ENCODE data around the gene CISH. TPM values are rescaled to one million over a fixed set of nuclear protein-coding genes. Genes with fewer than 3 reads are reported as not detected.

The CISH gene
- total RNA-seq, 1 experiment from 2014 or later, result 0.57 TPM

GRCh38 chr3:50571486-50571885 lies 40.1 kb downstream of the CISH start:
- peaks cover 9% of the 10 kb centered on the region for H3K4me1 ChIP-seq (ENCODE audit: control insufficient read depth, insufficient read depth, low read length)
- no peak overlapping the region for H3K27ac ChIP-seq (ENCODE audit: low read length)
- CTCF ChIA-PET, result no interaction called here
- no TSS peak for BruUV-seq (replicated peaks)
- H3K27me3 ChIP-seq (ENCODE audit: control insufficient read depth, insufficient read depth, low read length), result no peaks in the 10 kb centered on the region
- in situ Hi-C loops (cut with HindIII; ENCODE audit: low pct_unique_long_range_greater_than_20kb, low sequenced_read_pairs) (no loop called here), intact Hi-C loops (cut with micrococcal nuclease; ENCODE audit: unreplicated experiment) (no loop called here)
- POLR2A ChIA-PET, result no interaction called here
- no peak for TF ChIP-seq TCF7L2 (IDR thresholded peaks at IDR 0.05; ENCODE audit: low read depth, low read length)
- TF ChIP-seq, protein P1, sequence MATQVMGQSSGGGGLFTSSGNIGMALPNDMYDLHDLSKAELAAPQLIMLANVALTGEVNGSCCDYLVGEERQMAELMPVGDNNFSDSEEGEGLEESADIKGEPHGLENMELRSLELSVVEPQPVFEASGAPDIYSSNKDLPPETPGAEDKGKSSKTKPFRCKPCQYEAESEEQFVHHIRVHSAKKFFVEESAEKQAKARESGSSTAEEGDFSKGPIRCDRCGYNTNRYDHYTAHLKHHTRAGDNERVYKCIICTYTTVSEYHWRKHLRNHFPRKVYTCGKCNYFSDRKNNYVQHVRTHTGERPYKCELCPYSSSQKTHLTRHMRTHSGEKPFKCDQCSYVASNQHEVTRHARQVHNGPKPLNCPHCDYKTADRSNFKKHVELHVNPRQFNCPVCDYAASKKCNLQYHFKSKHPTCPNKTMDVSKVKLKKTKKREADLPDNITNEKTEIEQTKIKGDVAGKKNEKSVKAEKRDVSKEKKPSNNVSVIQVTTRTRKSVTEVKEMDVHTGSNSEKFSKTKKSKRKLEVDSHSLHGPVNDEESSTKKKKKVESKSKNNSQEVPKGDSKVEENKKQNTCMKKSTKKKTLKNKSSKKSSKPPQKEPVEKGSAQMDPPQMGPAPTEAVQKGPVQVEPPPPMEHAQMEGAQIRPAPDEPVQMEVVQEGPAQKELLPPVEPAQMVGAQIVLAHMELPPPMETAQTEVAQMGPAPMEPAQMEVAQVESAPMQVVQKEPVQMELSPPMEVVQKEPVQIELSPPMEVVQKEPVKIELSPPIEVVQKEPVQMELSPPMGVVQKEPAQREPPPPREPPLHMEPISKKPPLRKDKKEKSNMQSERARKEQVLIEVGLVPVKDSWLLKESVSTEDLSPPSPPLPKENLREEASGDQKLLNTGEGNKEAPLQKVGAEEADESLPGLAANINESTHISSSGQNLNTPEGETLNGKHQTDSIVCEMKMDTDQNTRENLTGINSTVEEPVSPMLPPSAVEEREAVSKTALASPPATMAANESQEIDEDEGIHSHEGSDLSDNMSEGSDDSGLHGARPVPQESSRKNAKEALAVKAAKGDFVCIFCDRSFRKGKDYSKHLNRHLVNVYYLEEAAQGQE (IDR thresholded peaks at IDR 0.05; ENCODE audit: insufficient read depth in 1 of 2, low read depth in 2 of 2, low read length in 1 of 2), result no peak
- TF ChIP-seq POLR2AphosphoS5 (IDR thresholded peaks at IDR 0.05; ENCODE audit: low read depth, low read length), result no peak
- no peak for TF ChIP-seq SIN3A (IDR thresholded peaks at IDR 0.05; ENCODE audit: borderline replicate concordance, insufficient read depth, low read depth, low read length)
- TF ChIP-seq, protein P2, sequence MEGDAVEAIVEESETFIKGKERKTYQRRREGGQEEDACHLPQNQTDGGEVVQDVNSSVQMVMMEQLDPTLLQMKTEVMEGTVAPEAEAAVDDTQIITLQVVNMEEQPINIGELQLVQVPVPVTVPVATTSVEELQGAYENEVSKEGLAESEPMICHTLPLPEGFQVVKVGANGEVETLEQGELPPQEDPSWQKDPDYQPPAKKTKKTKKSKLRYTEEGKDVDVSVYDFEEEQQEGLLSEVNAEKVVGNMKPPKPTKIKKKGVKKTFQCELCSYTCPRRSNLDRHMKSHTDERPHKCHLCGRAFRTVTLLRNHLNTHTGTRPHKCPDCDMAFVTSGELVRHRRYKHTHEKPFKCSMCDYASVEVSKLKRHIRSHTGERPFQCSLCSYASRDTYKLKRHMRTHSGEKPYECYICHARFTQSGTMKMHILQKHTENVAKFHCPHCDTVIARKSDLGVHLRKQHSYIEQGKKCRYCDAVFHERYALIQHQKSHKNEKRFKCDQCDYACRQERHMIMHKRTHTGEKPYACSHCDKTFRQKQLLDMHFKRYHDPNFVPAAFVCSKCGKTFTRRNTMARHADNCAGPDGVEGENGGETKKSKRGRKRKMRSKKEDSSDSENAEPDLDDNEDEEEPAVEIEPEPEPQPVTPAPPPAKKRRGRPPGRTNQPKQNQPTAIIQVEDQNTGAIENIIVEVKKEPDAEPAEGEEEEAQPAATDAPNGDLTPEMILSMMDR (IDR thresholded peaks at IDR 0.05), result no peak
- no peak overlapping the region for H3K4me3 ChIP-seq (ENCODE audit: low read depth in 2 of 2, low read length in 2 of 2)
- no peak for DNase-seq (ENCODE audit: low read depth, low spot score)
- H3K9me3 ChIP-seq (ENCODE audit: control insufficient read depth, insufficient read depth, low read depth, low read length), result no peaks in the 10 kb centered on the region
- ATAC-seq, result no peak
- H3K36me3 ChIP-seq (ENCODE audit: control insufficient read depth, insufficient read depth, low read length), result peaks cover 3% of the 10 kb centered on the region; the same call in 1 of the 2 replicates

- BruUV-seq (replicated peaks), result TSS peak; percentile 81
- ATAC-seq (no peak), DNase-seq (ENCODE audit: low read depth, low spot score) (no peak)
- no peaks in the 10 kb centered on the region for H3K27me3 ChIP-seq (ENCODE audit: control insufficient read depth, insufficient read depth, low read length)
- TF ChIP-seq TCF7L2 (IDR thresholded peaks at IDR 0.05; ENCODE audit: low read depth, low read length) (no peak), SIN3A (IDR thresholded peaks at IDR 0.05; ENCODE audit: borderline replicate concordance, insufficient read depth, low read depth, low read length) (no peak), POLR2AphosphoS5 (IDR thresholded peaks at IDR 0.05; ENCODE audit: low read depth, low read length) (no peak)
- TF ChIP-seq, protein P2 (IDR thresholded peaks at IDR 0.05), result no peak
- TF ChIP-seq, protein P1 (IDR thresholded peaks at IDR 0.05; ENCODE audit: insufficient read depth in 1 of 2, low read depth in 2 of 2, low read length in 1 of 2), result no peak
- H3K4me1 ChIP-seq (ENCODE audit: control insufficient read depth, insufficient read depth, low read length), result peaks cover 9% of the 10 kb centered on the region
- in situ Hi-C loops (cut with HindIII; ENCODE audit: low pct_unique_long_range_greater_than_20kb, low sequenced_read_pairs) (no loop called here), intact Hi-C loops (cut with micrococcal nuclease; ENCODE audit: unreplicated experiment) (no loop called here)
- POLR2A ChIA-PET, result interaction anchor here (0.6 kb wide), 1 partner anchor 234 kb away, joined by 3 read pairs; no protein-coding TSS in a partner anchor
- H3K36me3 ChIP-seq (ENCODE audit: control insufficient read depth, insufficient read depth, low read length), result peaks cover 3% of the 10 kb centered on the region; the same call in 1 of the 2 replicates
- H3K9me3 ChIP-seq (ENCODE audit: control insufficient read depth, insufficient read depth, low read depth, low read length), result no peaks in the 10 kb centered on the region
- peak overlapping the region in 1 of 2 experiments; percentile 91; a peak in 2 of 4 replicates for H3K4me3 ChIP-seq (ENCODE audit: low read depth in 2 of 2, low read length in 2 of 2)
- no peak overlapping the region for H3K27ac ChIP-seq (ENCODE audit: low read length)
- CTCF ChIA-PET, result no interaction called here
These were observed 40.9 kb downstream of the CISH start for GRCh38 chr3:50570508-50571279.
